ENCODE measurements around the gene NECAB3. TPM values are rescaled to one million over a fixed set of nuclear protein-coding genes. Genes with fewer than 3 reads are reported as not detected.

The NECAB3 gene
- total RNA-seq, 1 experiment from 2014 or later, result 105 TPM

DNA sequence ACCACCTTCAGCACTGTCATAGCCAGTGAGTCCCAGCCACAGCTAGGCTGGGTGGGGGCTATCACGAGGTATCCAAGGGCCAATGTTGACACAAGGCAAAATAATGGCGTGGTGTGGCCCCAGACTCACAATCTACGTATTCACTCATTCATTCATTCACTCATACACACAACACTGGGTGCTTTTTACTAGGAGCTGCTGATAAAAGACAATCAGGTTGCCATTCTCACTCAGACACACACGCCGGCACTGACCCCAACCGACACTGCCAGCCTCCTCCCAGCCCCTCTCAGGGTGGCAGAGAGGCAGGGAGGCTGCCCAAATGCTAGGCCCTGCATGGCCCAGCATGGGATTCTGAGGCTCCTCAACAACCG is 13.6 kb downstream of the NECAB3 start:
- Histone ChIP-seq H3K36me3 (ENCODE audit: control insufficient read depth, insufficient read depth, low read length) (0 out of 2 replicates have a peak, but pooled peaks cover 1% of the 10 kb centered on the region), H3K9me3 (no peaks in the 10 kb centered on the region), H3K4me3 (ENCODE audit: low read depth, low read length) (no peak overlapping the region), H3K27me3 (replicated peaks; ENCODE audit: control insufficient read depth, insufficient read depth, low read length) (no peaks in the 10 kb centered on the region), H3K4me1 (peaks cover 18% of the 10 kb centered on the region)
- H3K9me3 Mint-ChIP-seq (ENCODE audit: unreplicated experiment), result no peaks in the 10 kb centered on the region
- ChIA-PET POLR2A (no interaction called here), CTCF (no interaction called here)
- H3K27me3 Mint-ChIP-seq (ENCODE audit: insufficient read depth, unreplicated experiment), result no peaks in the 10 kb centered on the region
- DNase-seq, result peak in 1 of 2 experiments; percentile 37
- H3K4me1 Mint-ChIP-seq (ENCODE audit: low read depth, unreplicated experiment), result peaks cover 16% of the 10 kb centered on the region
- TF ChIP-seq, protein P1, sequence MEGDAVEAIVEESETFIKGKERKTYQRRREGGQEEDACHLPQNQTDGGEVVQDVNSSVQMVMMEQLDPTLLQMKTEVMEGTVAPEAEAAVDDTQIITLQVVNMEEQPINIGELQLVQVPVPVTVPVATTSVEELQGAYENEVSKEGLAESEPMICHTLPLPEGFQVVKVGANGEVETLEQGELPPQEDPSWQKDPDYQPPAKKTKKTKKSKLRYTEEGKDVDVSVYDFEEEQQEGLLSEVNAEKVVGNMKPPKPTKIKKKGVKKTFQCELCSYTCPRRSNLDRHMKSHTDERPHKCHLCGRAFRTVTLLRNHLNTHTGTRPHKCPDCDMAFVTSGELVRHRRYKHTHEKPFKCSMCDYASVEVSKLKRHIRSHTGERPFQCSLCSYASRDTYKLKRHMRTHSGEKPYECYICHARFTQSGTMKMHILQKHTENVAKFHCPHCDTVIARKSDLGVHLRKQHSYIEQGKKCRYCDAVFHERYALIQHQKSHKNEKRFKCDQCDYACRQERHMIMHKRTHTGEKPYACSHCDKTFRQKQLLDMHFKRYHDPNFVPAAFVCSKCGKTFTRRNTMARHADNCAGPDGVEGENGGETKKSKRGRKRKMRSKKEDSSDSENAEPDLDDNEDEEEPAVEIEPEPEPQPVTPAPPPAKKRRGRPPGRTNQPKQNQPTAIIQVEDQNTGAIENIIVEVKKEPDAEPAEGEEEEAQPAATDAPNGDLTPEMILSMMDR (IDR thresholded peaks at IDR 0.05; ENCODE audit: insufficient read depth in 1 of 2, low read depth in 1 of 2, low read length in 1 of 2, severe bottlenecking in 1 of 2, unreplicated experiment in 1 of 2), result no peak
- no peak overlapping the region for H3K27ac Mint-ChIP-seq (ENCODE audit: unreplicated experiment)
- intact Hi-C loops (cut with micrococcal nuclease; ENCODE audit: unreplicated experiment), result no loop called here
- H3K36me3 Mint-ChIP-seq (ENCODE audit: insufficient read depth, unreplicated experiment), result peaks cover 86% of the 10 kb centered on the region
- no peak overlapping the region for H3K4me3 Mint-ChIP-seq (ENCODE audit: unreplicated experiment)
- no TSS peak for BruUV-seq (replicated peaks)

DNA sequence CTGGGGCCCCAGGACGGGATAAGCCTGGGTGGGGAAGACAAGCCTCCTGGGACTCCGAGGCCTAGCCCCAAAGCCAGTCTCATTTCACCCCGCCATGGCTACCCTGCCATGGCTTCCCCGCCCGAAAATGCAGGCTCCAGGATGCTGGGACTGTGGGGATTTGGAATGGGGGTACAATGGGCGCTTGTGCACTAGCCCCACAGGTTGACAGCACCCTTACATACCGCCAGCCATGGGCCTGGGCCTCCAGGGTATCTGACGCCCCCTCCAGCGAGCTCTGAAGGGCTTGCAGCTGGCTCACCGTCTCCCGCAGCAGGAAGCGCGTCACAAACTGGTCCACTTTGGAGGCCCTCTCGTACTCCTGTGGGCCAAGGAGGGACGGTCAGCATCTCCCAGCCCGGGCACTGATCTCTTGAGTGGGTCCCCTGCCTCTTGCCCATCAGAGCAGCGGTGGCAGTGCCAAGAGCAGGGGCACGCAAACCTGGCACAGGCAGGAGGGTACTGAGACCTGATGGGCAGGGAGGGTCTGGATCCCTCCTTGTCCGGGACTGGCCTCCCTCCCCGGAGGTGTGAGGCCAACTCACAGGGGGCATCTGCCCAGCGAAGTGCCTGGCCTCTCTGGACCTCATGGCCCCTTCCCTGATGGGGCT is 14.1 kb downstream of the NECAB3 start:
- Mint-ChIP-seq H3K9me3 (ENCODE audit: unreplicated experiment) (no peaks in the 10 kb centered on the region), H3K4me1 (ENCODE audit: low read depth, unreplicated experiment) (peaks cover 13% of the 10 kb centered on the region), H3K36me3 (ENCODE audit: insufficient read depth, unreplicated experiment) (peaks cover 87% of the 10 kb centered on the region), H3K4me3 (ENCODE audit: unreplicated experiment) (no peak overlapping the region), H3K27ac (ENCODE audit: unreplicated experiment) (no peak overlapping the region), H3K27me3 (ENCODE audit: insufficient read depth, unreplicated experiment) (no peaks in the 10 kb centered on the region)
- peak in 1 of 2 experiments; percentile 50 for DNase-seq
- Histone ChIP-seq H3K4me1 (peaks cover 22% of the 10 kb centered on the region), H3K36me3 (ENCODE audit: control insufficient read depth, insufficient read depth, low read length) (0 out of 2 replicates have a peak, but pooled peaks cover 1% of the 10 kb centered on the region), H3K4me3 (ENCODE audit: low read depth, low read length) (no peak overlapping the region), H3K9me3 (no peaks in the 10 kb centered on the region), H3K27me3 (replicated peaks; ENCODE audit: control insufficient read depth, insufficient read depth, low read length) (no peaks in the 10 kb centered on the region)
- TF ChIP-seq, protein P1 (IDR thresholded peaks at IDR 0.05; ENCODE audit: insufficient read depth in 1 of 2, low read depth in 1 of 2, low read length in 1 of 2, severe bottlenecking in 1 of 2, unreplicated experiment in 1 of 2), result no peak
- intact Hi-C loops (cut with micrococcal nuclease; ENCODE audit: unreplicated experiment), result no loop called here
- POLR2A ChIA-PET, result no interaction called here
- CTCF ChIA-PET, result no interaction called here
- no TSS peak for BruUV-seq (replicated peaks)

DNA sequence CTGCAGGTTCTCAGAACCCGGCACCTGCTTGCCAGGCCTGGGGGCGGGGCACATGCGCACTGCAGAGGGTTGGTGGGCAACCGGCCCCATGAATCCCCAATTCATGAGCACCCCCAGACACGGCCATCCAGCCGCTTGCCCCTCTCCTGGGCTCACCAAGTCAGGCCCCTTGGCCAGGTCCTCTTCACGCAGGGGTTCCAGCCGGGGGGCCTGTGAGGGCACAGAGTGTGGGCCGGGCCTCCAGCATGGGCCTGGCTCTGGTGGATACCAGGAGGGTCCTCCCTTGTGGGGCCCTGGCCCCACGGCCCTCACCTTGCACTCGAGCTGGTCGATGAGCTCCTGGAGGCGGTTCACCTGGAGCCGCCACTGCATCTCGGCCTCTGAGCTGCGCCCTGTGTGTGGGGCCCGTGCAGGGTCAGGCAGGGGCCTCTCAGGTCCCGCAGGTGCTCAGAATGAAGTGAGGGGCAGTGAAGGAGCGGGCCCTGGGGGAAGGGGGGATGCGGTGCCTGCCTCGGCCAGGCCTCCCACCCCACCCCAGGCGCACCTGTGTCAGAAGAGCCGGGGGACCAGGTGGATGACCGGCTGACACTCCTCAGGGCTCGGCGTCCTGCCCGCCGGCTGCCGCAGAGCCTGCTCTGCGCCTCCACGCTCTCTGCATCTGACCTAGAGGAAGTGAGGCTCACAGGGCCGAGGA is 14.7 kb downstream of the NECAB3 start:
- peak in 1 of 2 experiments; percentile 53 for DNase-seq
- no peaks in the 10 kb centered on the region for H3K9me3 ChIP-seq
- H3K27me3 Mint-ChIP-seq (ENCODE audit: insufficient read depth, unreplicated experiment), result no peaks in the 10 kb centered on the region
- peak overlapping the region; percentile 7 for H3K27ac Mint-ChIP-seq (ENCODE audit: unreplicated experiment)
- no peak overlapping the region for H3K4me3 Mint-ChIP-seq (ENCODE audit: unreplicated experiment)
- intact Hi-C loops (cut with micrococcal nuclease; ENCODE audit: unreplicated experiment), result no loop called here
- peaks cover 88% of the 10 kb centered on the region for H3K36me3 Mint-ChIP-seq (ENCODE audit: insufficient read depth, unreplicated experiment)
- ChIA-PET POLR2A (no interaction called here), CTCF (no interaction called here)
- no peaks in the 10 kb centered on the region for H3K9me3 Mint-ChIP-seq (ENCODE audit: unreplicated experiment)
- TF ChIP-seq, protein P1 (IDR thresholded peaks at IDR 0.05; ENCODE audit: insufficient read depth in 1 of 2, low read depth in 1 of 2, low read length in 1 of 2, severe bottlenecking in 1 of 2, unreplicated experiment in 1 of 2), result no peak
- peaks cover 23% of the 10 kb centered on the region for H3K4me1 ChIP-seq
- no peak overlapping the region for H3K4me3 ChIP-seq (ENCODE audit: low read depth, low read length)
- H3K4me1 Mint-ChIP-seq (ENCODE audit: low read depth, unreplicated experiment), result peaks cover 13% of the 10 kb centered on the region
- no TSS peak for BruUV-seq (replicated peaks)
- H3K27me3 ChIP-seq (replicated peaks; ENCODE audit: control insufficient read depth, insufficient read depth, low read length), result no peaks in the 10 kb centered on the region
- 0 out of 2 replicates have a peak, but pooled peaks cover 1% of the 10 kb centered on the region for H3K36me3 ChIP-seq (ENCODE audit: control insufficient read depth, insufficient read depth, low read length)

Measured in Caco-2 (cell line).